GM12878 (cell line): Measurements from ENCODE around the gene COX19. TPM values are rescaled to one million over a fixed set of nuclear protein-coding genes. Genes with fewer than 3 reads are reported as not detected.

Experiments used
- CEBPB ChIP-seq, 2 experiments: fragments of 150-350 bp in 1 of 2; IDR thresholded peaks; 2 replicates each; pipeline ENCODE4 v1.6.1; 2012 to 2014; ENCODE audit warnings: low read depth in 2 of 2, low read length in 2 of 2, borderline replicate concordance in 1 of 2, inconsistent platforms in 1 of 2
- CHD2 ChIP-seq: IDR thresholded peaks from 2 replicates; pipeline ENCODE4 v1.6.1; 2011; ENCODE audit warnings: low read depth, low read length, improper control_type of control experiment, borderline replicate concordance
- ETV6 ChIP-seq, 2 experiments: fragments of 450-650 bp in 1 of 2; IDR thresholded peaks in 1 of 2; conservative IDR thresholded peaks in 1 of 2; 2 replicates each; pipeline ENCODE4 v1.6.1; 2014; ENCODE audit warnings: antibody characterized with exemption in 1 of 2, borderline replicate concordance in 1 of 2, low read depth in 1 of 2, mild to moderate bottlenecking in 1 of 2, moderate library complexity in 1 of 2
- FOXM1 ChIP-seq: IDR thresholded peaks from 2 replicates; pipeline ENCODE4 v1.6.1; 2012; ENCODE audit warnings: low read depth, mild to moderate bottlenecking, inconsistent platforms, low read length, moderate library complexity
- MEF2A ChIP-seq: IDR thresholded peaks from 2 replicates; pipeline ENCODE4 v1.6.1; 2011; ENCODE audit warnings: low read depth, mild to moderate bottlenecking, low read length, moderate library complexity; ENCODE audit not compliant: insufficient read depth
- RAD51 ChIP-seq: fragments of 450-650 bp; IDR thresholded peaks from 2 replicates; pipeline ENCODE4 v1.6.1; 2016; ENCODE audit warnings: moderate library complexity, mild to moderate bottlenecking, inconsistent platforms
- RB1 ChIP-seq: fragments of 450-650 bp; formaldehyde crosslinking; IDR thresholded peaks from 2 replicates; pipeline ENCODE4 v1.6.1; 2017; ENCODE audit warnings: mild to moderate bottlenecking, borderline replicate concordance
- polyA plus RNA-seq, 11 experiments: library from polyadenylated mRNA; depleted of rRNA in 4 of 11; unstranded in 6 of 11; stranded (reverse) in 5 of 11; fragments of >200 nt; fragmentation: Nextera tagmentation in 4 of 11; fragmentation: Illumina TruSeq in 1 of 11; extraction: Ambion mirVana in 4 of 11; extraction: Trizol in 1 of 11; gene quantifications; 1 replicate in 1 of 11; 2 replicates in 10 of 11; pipeline versions ENCODE4 v1.2.1 to v1.2.3, GENCODE V29; 2011 to 2016; ENCODE audit warnings: inconsistent platforms in 2 of 11, missing spikeins in 2 of 11, low read depth in 1 of 11
- total RNA-seq, 4 experiments: library from RNA; depleted of rRNA in 3 of 4; stranded (reverse); fragments of >200 nt in 3 of 4; fragmentation: Illumina TruSeq in 1 of 4; extraction: Trizol in 1 of 4; gene quantifications; 2 replicates each; pipeline versions ENCODE4 v1.2.1 to v1.2.3, GENCODE V29; 2013 to 2021
- TF ChIP-seq, protein P1 (sequence below): fragments of 450-650 bp; IDR thresholded peaks from 2 replicates; pipeline ENCODE4 v1.6.1; 2014; ENCODE audit warnings: mild to moderate bottlenecking
- TF ChIP-seq, protein P2 (sequence below): IDR thresholded peaks from 2 replicates; pipeline ENCODE4 v1.6.1; 2012; ENCODE audit warnings: improper control_type of control experiment, low read depth, low read length; ENCODE audit not compliant: insufficient replicate concordance
- TF ChIP-seq, protein P3 (sequence below): fragments of 450-650 bp; IDR thresholded peaks from 2 replicates; pipeline ENCODE4 v1.6.1; 2017; ENCODE audit warnings: mild to moderate bottlenecking
- TF ChIP-seq, protein P4 (sequence below): IDR thresholded peaks from 2 replicates; pipeline ENCODE4 v1.6.1; 2011; ENCODE audit warnings: low read depth, mild to moderate bottlenecking, low read length, moderate library complexity, borderline replicate concordance; ENCODE audit errors: extremely low read depth
- TF ChIP-seq, protein P5 (sequence below): fragments of 450-650 bp; formaldehyde crosslinking; IDR thresholded peaks from 2 replicates; pipeline ENCODE4 v1.4.0; 2022; ENCODE audit warnings: mild to moderate bottlenecking, moderate library complexity
- TF ChIP-seq, protein P6 (sequence below): fragments of 450-650 bp; conservative IDR thresholded peaks from 2 replicates; pipeline ENCODE4 v1.6.1; 2017; ENCODE audit warnings: mild to moderate bottlenecking, moderate library complexity

The COX19 gene
- total and polyA plus RNA-seq, 10 of the 15 experiments (the other 5 are each of a cell fraction or from before 2014, with no cell fraction given), result 3.7 to 17.9 (median 10.8) TPM

DNA sequence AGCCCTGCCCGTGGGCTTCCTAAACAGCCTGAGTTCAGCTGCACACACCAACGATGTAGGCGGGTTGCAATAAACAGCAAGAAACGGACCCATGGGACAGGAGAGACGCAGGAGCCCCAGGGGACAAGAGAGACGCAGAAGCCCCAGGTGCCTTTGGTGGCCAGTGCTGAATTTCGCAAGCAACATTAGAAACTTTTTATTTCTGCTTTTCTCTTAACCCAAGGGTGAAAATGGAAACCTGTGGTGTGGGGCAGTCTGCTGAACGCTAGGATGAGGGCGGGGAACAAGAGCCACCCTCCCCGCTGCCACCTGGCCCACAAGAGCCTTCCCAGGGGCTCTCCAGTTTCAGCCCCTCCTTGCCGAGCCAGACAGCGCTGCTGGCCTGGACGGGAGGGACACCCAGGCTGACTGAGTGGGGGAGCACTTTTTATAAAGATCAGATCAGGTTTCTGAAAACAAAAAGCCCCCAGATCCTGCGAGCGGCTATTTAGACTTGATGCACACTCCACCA lies 49.0 kb upstream of the COX19 start (continued):
- TF ChIP-seq, protein P1, sequence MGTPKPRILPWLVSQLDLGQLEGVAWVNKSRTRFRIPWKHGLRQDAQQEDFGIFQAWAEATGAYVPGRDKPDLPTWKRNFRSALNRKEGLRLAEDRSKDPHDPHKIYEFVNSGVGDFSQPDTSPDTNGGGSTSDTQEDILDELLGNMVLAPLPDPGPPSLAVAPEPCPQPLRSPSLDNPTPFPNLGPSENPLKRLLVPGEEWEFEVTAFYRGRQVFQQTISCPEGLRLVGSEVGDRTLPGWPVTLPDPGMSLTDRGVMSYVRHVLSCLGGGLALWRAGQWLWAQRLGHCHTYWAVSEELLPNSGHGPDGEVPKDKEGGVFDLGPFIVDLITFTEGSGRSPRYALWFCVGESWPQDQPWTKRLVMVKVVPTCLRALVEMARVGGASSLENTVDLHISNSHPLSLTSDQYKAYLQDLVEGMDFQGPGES, result no peak
- TF ChIP-seq, protein P2, sequence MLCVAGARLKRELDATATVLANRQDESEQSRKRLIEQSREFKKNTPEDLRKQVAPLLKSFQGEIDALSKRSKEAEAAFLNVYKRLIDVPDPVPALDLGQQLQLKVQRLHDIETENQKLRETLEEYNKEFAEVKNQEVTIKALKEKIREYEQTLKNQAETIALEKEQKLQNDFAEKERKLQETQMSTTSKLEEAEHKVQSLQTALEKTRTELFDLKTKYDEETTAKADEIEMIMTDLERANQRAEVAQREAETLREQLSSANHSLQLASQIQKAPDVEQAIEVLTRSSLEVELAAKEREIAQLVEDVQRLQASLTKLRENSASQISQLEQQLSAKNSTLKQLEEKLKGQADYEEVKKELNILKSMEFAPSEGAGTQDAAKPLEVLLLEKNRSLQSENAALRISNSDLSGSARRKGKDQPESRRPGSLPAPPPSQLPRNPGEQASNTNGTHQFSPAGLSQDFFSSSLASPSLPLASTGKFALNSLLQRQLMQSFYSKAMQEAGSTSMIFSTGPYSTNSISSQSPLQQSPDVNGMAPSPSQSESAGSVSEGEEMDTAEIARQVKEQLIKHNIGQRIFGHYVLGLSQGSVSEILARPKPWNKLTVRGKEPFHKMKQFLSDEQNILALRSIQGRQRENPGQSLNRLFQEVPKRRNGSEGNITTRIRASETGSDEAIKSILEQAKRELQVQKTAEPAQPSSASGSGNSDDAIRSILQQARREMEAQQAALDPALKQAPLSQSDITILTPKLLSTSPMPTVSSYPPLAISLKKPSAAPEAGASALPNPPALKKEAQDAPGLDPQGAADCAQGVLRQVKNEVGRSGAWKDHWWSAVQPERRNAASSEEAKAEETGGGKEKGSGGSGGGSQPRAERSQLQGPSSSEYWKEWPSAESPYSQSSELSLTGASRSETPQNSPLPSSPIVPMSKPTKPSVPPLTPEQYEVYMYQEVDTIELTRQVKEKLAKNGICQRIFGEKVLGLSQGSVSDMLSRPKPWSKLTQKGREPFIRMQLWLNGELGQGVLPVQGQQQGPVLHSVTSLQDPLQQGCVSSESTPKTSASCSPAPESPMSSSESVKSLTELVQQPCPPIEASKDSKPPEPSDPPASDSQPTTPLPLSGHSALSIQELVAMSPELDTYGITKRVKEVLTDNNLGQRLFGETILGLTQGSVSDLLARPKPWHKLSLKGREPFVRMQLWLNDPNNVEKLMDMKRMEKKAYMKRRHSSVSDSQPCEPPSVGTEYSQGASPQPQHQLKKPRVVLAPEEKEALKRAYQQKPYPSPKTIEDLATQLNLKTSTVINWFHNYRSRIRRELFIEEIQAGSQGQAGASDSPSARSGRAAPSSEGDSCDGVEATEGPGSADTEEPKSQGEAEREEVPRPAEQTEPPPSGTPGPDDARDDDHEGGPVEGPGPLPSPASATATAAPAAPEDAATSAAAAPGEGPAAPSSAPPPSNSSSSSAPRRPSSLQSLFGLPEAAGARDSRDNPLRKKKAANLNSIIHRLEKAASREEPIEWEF, result peak; percentile 99
- TF ChIP-seq MEF2A (0 out of 2 replicates have a peak, but pooled peaks have one; percentile 36), RAD51 (peak; percentile 43; the same call in 1 of the 2 replicates), FOXM1 (peak; percentile 63; the same call in 1 of the 2 replicates), ETV6 (conservative IDR thresholded peaks at IDR 0.05 in 1 of 2, IDR thresholded peaks at IDR 0.05 in 1 of 2; ENCODE audit: borderline replicate concordance in 1 of 2, low read depth in 1 of 2) (0 out of 4 replicates have a peak, but pooled peaks of 1 of the 2 experiments have one; percentile 53), CEBPB (IDR thresholded peaks at IDR 0.05; ENCODE audit: borderline replicate concordance in 1 of 2, low read depth in 2 of 2, low read length in 2 of 2) (peak in 1 of 2 experiments; percentile 82; a peak in 2 of 4 replicates), CHD2 (peak; percentile 79), RB1 (peak; percentile 99)
- TF ChIP-seq, protein P3, sequence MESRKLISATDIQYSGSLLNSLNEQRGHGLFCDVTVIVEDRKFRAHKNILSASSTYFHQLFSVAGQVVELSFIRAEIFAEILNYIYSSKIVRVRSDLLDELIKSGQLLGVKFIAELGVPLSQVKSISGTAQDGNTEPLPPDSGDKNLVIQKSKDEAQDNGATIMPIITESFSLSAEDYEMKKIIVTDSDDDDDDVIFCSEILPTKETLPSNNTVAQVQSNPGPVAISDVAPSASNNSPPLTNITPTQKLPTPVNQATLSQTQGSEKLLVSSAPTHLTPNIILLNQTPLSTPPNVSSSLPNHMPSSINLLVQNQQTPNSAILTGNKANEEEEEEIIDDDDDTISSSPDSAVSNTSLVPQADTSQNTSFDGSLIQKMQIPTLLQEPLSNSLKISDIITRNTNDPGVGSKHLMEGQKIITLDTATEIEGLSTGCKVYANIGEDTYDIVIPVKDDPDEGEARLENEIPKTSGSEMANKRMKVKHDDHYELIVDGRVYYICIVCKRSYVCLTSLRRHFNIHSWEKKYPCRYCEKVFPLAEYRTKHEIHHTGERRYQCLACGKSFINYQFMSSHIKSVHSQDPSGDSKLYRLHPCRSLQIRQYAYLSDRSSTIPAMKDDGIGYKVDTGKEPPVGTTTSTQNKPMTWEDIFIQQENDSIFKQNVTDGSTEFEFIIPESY, result no peak
- TF ChIP-seq, protein P4, sequence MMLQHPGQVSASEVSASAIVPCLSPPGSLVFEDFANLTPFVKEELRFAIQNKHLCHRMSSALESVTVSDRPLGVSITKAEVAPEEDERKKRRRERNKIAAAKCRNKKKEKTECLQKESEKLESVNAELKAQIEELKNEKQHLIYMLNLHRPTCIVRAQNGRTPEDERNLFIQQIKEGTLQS, result no peak
- TF ChIP-seq, protein P5, sequence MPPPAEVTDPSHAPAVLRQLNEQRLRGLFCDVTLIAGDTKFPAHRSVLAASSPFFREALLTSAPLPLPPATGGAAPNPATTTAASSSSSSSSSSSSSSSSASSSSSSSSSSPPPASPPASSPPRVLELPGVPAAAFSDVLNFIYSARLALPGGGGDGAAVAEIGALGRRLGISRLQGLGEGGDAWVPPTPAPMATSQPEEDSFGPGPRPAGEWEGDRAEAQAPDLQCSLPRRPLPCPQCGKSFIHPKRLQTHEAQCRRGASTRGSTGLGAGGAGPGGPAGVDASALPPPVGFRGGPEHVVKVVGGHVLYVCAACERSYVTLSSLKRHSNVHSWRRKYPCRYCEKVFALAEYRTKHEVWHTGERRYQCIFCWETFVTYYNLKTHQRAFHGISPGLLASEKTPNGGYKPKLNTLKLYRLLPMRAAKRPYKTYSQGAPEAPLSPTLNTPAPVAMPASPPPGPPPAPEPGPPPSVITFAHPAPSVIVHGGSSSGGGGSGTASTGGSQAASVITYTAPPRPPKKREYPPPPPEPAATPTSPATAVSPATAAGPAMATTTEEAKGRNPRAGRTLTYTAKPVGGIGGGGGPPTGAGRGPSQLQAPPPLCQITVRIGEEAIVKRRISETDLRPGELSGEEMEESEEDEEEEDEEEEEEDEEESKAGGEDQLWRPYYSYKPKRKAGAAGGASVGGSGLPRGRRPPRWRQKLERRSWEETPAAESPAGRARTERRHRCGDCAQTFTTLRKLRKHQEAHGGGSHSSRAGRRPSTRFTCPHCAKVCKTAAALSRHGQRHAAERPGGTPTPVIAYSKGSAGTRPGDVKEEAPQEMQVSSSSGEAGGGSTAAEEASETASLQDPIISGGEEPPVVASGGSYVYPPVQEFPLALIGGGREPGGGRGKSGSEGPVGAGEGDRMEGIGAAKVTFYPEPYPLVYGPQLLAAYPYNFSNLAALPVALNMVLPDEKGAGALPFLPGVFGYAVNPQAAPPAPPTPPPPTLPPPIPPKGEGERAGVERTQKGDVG, result no peak
- TF ChIP-seq, protein P6, sequence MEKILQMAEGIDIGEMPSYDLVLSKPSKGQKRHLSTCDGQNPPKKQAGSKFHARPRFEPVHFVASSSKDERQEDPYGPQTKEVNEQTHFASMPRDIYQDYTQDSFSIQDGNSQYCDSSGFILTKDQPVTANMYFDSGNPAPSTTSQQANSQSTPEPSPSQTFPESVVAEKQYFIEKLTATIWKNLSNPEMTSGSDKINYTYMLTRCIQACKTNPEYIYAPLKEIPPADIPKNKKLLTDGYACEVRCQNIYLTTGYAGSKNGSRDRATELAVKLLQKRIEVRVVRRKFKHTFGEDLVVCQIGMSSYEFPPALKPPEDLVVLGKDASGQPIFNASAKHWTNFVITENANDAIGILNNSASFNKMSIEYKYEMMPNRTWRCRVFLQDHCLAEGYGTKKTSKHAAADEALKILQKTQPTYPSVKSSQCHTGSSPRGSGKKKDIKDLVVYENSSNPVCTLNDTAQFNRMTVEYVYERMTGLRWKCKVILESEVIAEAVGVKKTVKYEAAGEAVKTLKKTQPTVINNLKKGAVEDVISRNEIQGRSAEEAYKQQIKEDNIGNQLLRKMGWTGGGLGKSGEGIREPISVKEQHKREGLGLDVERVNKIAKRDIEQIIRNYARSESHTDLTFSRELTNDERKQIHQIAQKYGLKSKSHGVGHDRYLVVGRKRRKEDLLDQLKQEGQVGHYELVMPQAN, result no peak; the same call in 1 of the 2 replicates
